CD4-positive, alpha-beta memory T cell (primary cell): ENCODE results near the gene DUOXA1. TPM values are rescaled to one million over a fixed set of nuclear protein-coding genes. Genes with fewer than 3 reads are reported as not detected.
A peak's percentile ranks its signal among the peaks of the same experiment; 100 is the strongest.
"Not testable (repeated sequence)": the region's sequence is repeated elsewhere in the genome, so short reads cannot be mapped to it uniquely, and the experiment has no call there.

Experiments used
- CTCF ChIA-PET: fragments of 350-600 bp; sonication (Branson Sonifier 250); formaldehyde crosslinking; loops from one replicate; lab custom pipeline; 2021; ENCODE audit warnings: inconsistent platforms; ENCODE audit not compliant: partially characterized antibody; lab: Charles Lee
- POLR2A ChIA-PET: fragments of 350-600 bp; sonication (Branson Sonifier 250); formaldehyde crosslinking; loops from one replicate; lab custom pipeline; 2021; ENCODE audit not compliant: partially characterized antibody; lab: Charles Lee
- DNase-seq, 5 donors: peaks; one replicate each; pipeline versions ENCODE4 v3.0.0 to v3.0.0-alpha.2; 2020 to 2022; ENCODE audit warnings: mixed read lengths in 1 of 5
- H3K27ac ChIP-seq: one replicate; pipeline ENCODE4 v1.7.0; 2013; ENCODE audit warnings: low read depth, low read length
- H3K27me3 ChIP-seq: 2 replicates; pipeline ENCODE4 v1.7.0; 2013; ENCODE audit warnings: mild to moderate bottlenecking, low read length, moderate library complexity; ENCODE audit not compliant: insufficient read depth
- H3K36me3 ChIP-seq: 2 replicates; pipeline ENCODE4 v1.7.0; 2013; ENCODE audit warnings: mild to moderate bottlenecking, low read length, moderate library complexity; ENCODE audit not compliant: insufficient read depth
- H3K4me1 ChIP-seq: 2 replicates; pipeline ENCODE4 v1.7.0; 2013; ENCODE audit warnings: mild to moderate bottlenecking, low read length, moderate library complexity; ENCODE audit not compliant: insufficient read depth
- H3K4me3 ChIP-seq, 2 donors: one replicate each; pipeline ENCODE4 v1.7.0; 2013; ENCODE audit warnings: low read length in 2 of 2, mild to moderate bottlenecking in 1 of 2
- H3K9me3 ChIP-seq, 2 donors: one replicate each; pipeline ENCODE4 v1.7.0; 2013; ENCODE audit warnings: low read length in 2 of 2, control low read depth in 1 of 2; ENCODE audit not compliant: control insufficient read depth in 1 of 2
- H3K27ac Mint-ChIP-seq, 7 donors: one replicate each; pipeline ENCODE4 v1.8.0; 2020 to 2021; ENCODE audit warnings: mixed read lengths in 7 of 7, mild to moderate bottlenecking in 6 of 7, inconsistent platforms in 3 of 7, moderate library complexity in 3 of 7
- H3K27me3 Mint-ChIP-seq, 2 donors: one replicate each; pipeline ENCODE4 v1.8.0; 2020 to 2021; ENCODE audit warnings: mixed read lengths in 2 of 2
- H3K36me3 Mint-ChIP-seq, 2 donors: one replicate each; pipeline ENCODE4 v1.8.0; 2020 to 2021; ENCODE audit warnings: mixed read lengths in 2 of 2, inconsistent platforms in 1 of 2, mild to moderate bottlenecking in 1 of 2
- H3K4me1 Mint-ChIP-seq, 4 donors: one replicate each; pipeline ENCODE4 v1.8.0; 2020 to 2021; ENCODE audit warnings: mixed read lengths in 4 of 4, mild to moderate bottlenecking in 1 of 4
- H3K4me3 Mint-ChIP-seq, 8 donors: one replicate each; pipeline ENCODE4 v1.8.0; 2020 to 2021; ENCODE audit warnings: mixed read lengths in 8 of 8, mild to moderate bottlenecking in 7 of 8, moderate library complexity in 6 of 8, inconsistent platforms in 3 of 8
- H3K9me3 Mint-ChIP-seq, 8 donors: one replicate each; pipeline ENCODE4 v1.8.0; 2020 to 2021; ENCODE audit warnings: mixed read lengths in 8 of 8, mild to moderate bottlenecking in 5 of 8, inconsistent platforms in 3 of 8, moderate library complexity in 1 of 8
- intact Hi-C: fragments of 100-400 bp; cut with micrococcal nuclease; formaldehyde crosslinking; loops from one replicate; pipeline ENCODE4 v1.15.1; 2023
- polyA plus RNA-seq, 2 donors: library from polyadenylated mRNA; unstranded; fragments of 300-500 nt; fragmentation: Illumina TruSeq; gene quantifications; one replicate each; pipeline ENCODE4 v1.2.3, GENCODE V29; 2021
- total RNA-seq, 2 experiments: library from RNA; stranded (reverse); gene quantifications; one replicate each; pipeline ENCODE4 v1.2.3, GENCODE V29; 2021

Gene DUOXA1
- total and polyA plus RNA-seq, 4 experiments from 2014 or later: 0.23 to 0.97 TPM; not detected in 2

DNA sequence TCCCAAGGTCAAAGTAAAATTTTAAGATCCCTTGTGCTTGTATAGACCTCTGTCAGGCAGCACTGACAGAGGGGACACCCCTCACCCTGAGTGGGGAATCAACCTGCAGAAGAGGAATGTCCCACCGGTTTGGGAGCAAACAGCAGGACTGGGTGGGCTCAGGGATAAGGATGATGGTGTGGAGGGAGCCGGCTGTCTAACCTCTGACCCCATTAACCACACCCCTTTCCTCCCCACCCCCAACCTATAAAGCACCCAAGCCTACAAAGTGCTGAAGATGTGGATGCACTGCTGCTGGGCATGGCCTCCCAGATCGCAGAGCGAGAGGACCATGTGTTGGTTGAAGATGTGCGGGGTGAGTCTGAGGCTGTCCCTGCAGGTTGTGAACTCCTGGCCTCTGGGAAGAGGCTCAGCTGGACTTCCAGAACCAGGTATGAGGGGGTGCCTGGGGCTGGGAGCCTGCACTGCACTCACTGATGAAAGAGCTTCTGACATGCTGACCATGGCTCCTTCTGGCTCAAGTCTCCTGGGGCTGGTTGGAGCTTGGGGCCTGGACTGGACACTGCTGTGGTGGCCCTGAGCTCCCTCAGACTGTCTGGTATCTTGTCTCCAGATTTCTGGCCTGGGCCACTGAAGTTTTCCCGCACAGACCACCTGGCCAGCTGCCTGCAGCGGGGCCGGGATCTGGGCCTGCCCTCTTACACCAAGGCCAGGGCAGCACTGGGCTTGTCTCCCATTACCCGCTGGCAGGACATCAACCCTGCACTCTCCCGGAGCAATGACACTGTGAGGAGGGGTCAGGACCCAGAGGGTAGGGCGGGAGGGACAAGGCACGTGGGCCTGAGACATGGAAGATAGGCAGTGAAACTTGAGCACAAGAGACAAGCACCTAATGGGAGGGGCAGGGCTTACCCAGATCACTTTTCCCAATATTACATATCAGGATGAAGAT, 9.4 kb upstream of the DUOXA1 start:
- no peak for DNase-seq
- no peak overlapping the region for H3K27ac Mint-ChIP-seq
- CTCF ChIA-PET: interaction anchor here (1.2 to 3.4 kb wide), 3 partner anchors 12 to 24 kb away, joined by 3 to 11 read pairs (median 8); no protein-coding TSS in a partner anchor

GRCh38 chr15:45137703-45138102, 8.0 kb upstream of the DUOXA1 start:
- H3K4me1 ChIP-seq: peaks cover 11% of the 10 kb centered on the region
- Mint-ChIP-seq H3K9me3 (no peaks in the 10 kb centered on the region), H3K27ac (no peak overlapping the region), H3K4me1 (peaks cover 4 to 20% (median 11%) of the 10 kb centered on the region in 4 donors), H3K36me3 (no peaks in the 10 kb centered on the region), H3K27me3 (peaks cover 24% of the 10 kb centered on the region in 2 donors), H3K4me3 (no peak overlapping the region)
- H3K9me3 ChIP-seq: no peaks in the 10 kb centered on the region
- H3K27ac ChIP-seq: no peak overlapping the region
- no peaks in the 10 kb centered on the region for H3K36me3 ChIP-seq
- intact Hi-C loops: no loop called here
- peaks cover 20% of the 10 kb centered on the region for H3K27me3 ChIP-seq
- no peak for DNase-seq
- ChIA-PET POLR2A (no interaction called here), CTCF (interaction anchor here (1.1 to 2.8 kb wide), 4 partner anchors 11 to 20 kb away, joined by 3 to 8 read pairs (median 6); no protein-coding TSS in a partner anchor)
- H3K4me3 ChIP-seq: no peak overlapping the region

More for the DNA sequence above, 9.4 kb upstream of the DUOXA1 start:
- intact Hi-C loops: no loop called here
- peaks cover 15% of the 10 kb centered on the region for H3K27me3 ChIP-seq
- H3K36me3 ChIP-seq: no peaks in the 10 kb centered on the region
- no peaks in the 10 kb centered on the region for H3K9me3 Mint-ChIP-seq
- H3K4me3 Mint-ChIP-seq: no peak overlapping the region
- POLR2A ChIA-PET: no interaction called here
- no peak overlapping the region for H3K4me3 ChIP-seq
- no peak overlapping the region for H3K27ac ChIP-seq
- H3K4me1 ChIP-seq: peaks cover 11% of the 10 kb centered on the region
- no peaks in the 10 kb centered on the region for H3K9me3 ChIP-seq
- peaks cover 4 to 19% (median 11%) of the 10 kb centered on the region in 4 donors for H3K4me1 Mint-ChIP-seq
- H3K27me3 Mint-ChIP-seq: peaks cover 17 to 20% of the 10 kb centered on the region in 2 donors
- H3K36me3 Mint-ChIP-seq: no peaks in the 10 kb centered on the region

GRCh38 chr15:45136378-45136764, 6.7 kb upstream of the DUOXA1 start:
- H3K36me3 ChIP-seq: no peaks in the 10 kb centered on the region
- ChIA-PET CTCF (interaction anchor here (2.0 to 2.8 kb wide), 2 partner anchors 10 to 18 kb away, joined by 7 to 8 read pairs; no protein-coding TSS in a partner anchor), POLR2A (no interaction called here)
- no peaks in the 10 kb centered on the region for H3K9me3 ChIP-seq
- H3K9me3 Mint-ChIP-seq: no peaks in the 10 kb centered on the region
- no peak overlapping the region for H3K27ac Mint-ChIP-seq
- intact Hi-C loops: no loop called here
- no peak for DNase-seq
- H3K4me3 ChIP-seq: no peak overlapping the region
- peaks cover 25 to 28% of the 10 kb centered on the region in 2 donors for H3K27me3 Mint-ChIP-seq
- H3K4me3 Mint-ChIP-seq: peak overlapping the region in 6 of 8 donors; percentile 57 to 78 (median 68)
- H3K27me3 ChIP-seq: peaks cover 22% of the 10 kb centered on the region
- peaks cover 4 to 20% (median 11%) of the 10 kb centered on the region in 4 donors for H3K4me1 Mint-ChIP-seq
- peaks cover 11% of the 10 kb centered on the region for H3K4me1 ChIP-seq
- no peak overlapping the region for H3K27ac ChIP-seq
- no peaks in the 10 kb centered on the region for H3K36me3 Mint-ChIP-seq

DNA sequence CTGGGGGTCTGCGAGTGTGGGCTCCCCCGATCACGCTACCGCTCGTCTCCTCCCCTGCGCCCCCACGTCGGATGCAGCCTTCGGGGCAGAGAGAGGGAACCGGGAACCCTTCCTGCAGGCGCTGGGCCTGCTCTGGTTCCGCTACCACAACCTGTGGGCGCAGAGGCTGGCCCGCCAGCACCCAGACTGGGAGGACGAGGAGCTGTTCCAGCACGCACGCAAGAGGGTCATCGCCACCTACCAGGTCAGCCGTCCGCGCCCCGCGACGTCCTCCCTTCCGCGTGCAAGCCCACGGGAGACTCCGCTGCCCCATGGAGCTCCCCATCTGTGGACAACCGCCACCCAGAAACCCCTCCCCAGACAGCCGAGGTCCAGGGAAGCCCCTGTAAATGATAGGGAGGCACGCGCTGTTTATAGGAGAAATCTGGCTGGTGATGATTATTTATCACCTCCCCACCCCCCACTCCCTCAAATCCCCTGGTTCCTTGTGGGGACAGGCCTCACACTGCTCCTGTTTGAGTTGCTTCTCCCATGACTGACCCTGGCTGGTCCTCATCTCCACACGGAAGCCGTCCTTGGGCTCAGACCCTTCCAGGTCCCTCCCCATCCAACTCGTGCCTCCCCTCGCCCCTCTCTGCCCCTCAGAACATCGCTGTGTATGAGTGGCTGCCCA, 6.2 kb upstream of the DUOXA1 start:
- Mint-ChIP-seq H3K4me3 (peak overlapping the region in 6 of 8 donors; percentile 57 to 78 (median 65)), H3K27me3 (peaks cover 25 to 28% of the 10 kb centered on the region in 2 donors), H3K4me1 (peaks cover 4 to 20% (median 11%) of the 10 kb centered on the region in 4 donors)
- intact Hi-C loops, H3K27ac Mint-ChIP-seq, H3K9me3 Mint-ChIP-seq, DNase-seq, H3K36me3 ChIP-seq, H3K9me3 ChIP-seq, H3K27ac ChIP-seq, H3K4me3 ChIP-seq, POLR2A ChIA-PET, H3K36me3 Mint-ChIP-seq: not testable (repeated sequence)
- CTCF ChIA-PET: interaction anchor here (1.1 to 3.3 kb wide), 4 partner anchors 9 to 18 kb away, joined by 3 to 12 read pairs (median 10); no protein-coding TSS in a partner anchor
- H3K27me3 ChIP-seq: peaks cover 22% of the 10 kb centered on the region
- H3K4me1 ChIP-seq: peaks cover 11% of the 10 kb centered on the region

GRCh38 chr15:45134682-45135604, 5.3 kb upstream of the DUOXA1 start:
- H3K27ac Mint-ChIP-seq: no peak overlapping the region
- intact Hi-C loops: no loop called here
- no peaks in the 10 kb centered on the region for H3K36me3 Mint-ChIP-seq
- Histone ChIP-seq H3K9me3 (no peaks in the 10 kb centered on the region), H3K4me3 (no peak overlapping the region), H3K4me1 (peaks cover 11% of the 10 kb centered on the region), H3K36me3 (no peaks in the 10 kb centered on the region), H3K27me3 (peaks cover 25% of the 10 kb centered on the region), H3K27ac (no peak overlapping the region)
- peaks cover 4 to 25% (median 11%) of the 10 kb centered on the region in 4 donors for H3K4me1 Mint-ChIP-seq
- ChIA-PET CTCF (interaction anchor here (1.1 to 3.3 kb wide), 4 partner anchors 8 to 17 kb away, joined by 3 to 12 read pairs (median 10); no protein-coding TSS in a partner anchor), POLR2A (no interaction called here)
- no peaks in the 10 kb centered on the region for H3K9me3 Mint-ChIP-seq
- peak overlapping the region; percentile 64 to 84 (median 72) for H3K4me3 Mint-ChIP-seq
- DNase-seq: no peak
- peaks cover 30 to 35% of the 10 kb centered on the region in 2 donors for H3K27me3 Mint-ChIP-seq

DNA sequence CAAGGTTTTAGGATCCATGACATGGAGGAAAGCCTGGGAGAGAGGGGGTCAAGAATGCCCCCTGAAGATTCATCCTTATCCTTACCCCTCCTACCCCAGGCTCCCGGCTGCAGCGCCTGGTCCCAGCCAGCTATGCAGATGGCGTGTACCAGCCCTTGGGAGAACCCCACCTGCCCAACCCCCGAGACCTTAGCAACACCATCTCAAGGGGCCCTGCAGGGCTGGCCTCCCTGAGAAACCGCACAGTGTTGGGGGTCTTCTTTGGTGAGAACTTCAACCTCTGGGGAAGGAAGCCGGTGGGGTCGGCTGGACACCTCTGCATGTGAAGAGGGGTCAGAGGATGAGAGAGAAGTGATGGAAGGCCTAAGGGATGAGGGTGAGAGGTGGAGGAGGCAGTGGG, 4.4 kb upstream of the DUOXA1 start:
- ChIA-PET CTCF (interaction anchor here (1.2 to 3.3 kb wide), 4 partner anchors 9 to 16 kb away, joined by 4 to 12 read pairs (median 10); no protein-coding TSS in a partner anchor), POLR2A (no interaction called here)
- no peak for DNase-seq
- no peaks in the 10 kb centered on the region for H3K36me3 ChIP-seq
- no peak overlapping the region for H3K4me3 ChIP-seq
- no peaks in the 10 kb centered on the region for H3K9me3 ChIP-seq
- peak overlapping the region in 1 of 7 donors; percentile 41 for H3K27ac Mint-ChIP-seq
- H3K9me3 Mint-ChIP-seq: no peaks in the 10 kb centered on the region
- peaks cover 30 to 36% of the 10 kb centered on the region in 2 donors for H3K27me3 Mint-ChIP-seq
- H3K36me3 Mint-ChIP-seq: no peaks in the 10 kb centered on the region
- H3K27ac ChIP-seq: no peak overlapping the region
- H3K27me3 ChIP-seq: peaks cover 25% of the 10 kb centered on the region
- intact Hi-C loops: no loop called here
- peak overlapping the region in 2 of 8 donors; percentile 77 to 81 for H3K4me3 Mint-ChIP-seq
- peaks cover 11% of the 10 kb centered on the region for H3K4me1 ChIP-seq
- H3K4me1 Mint-ChIP-seq: peaks cover 4 to 25% (median 11%) of the 10 kb centered on the region in 4 donors
